CD4-positive, alpha-beta memory T cell (primary cell): ENCODE results near the gene GRIN1. TPM values are rescaled to one million over a fixed set of nuclear protein-coding genes. Genes with fewer than 3 reads are reported as not detected.

Experiments used
- CTCF ChIA-PET: fragments of 350-600 bp; sonication (Branson Sonifier 250); formaldehyde crosslinking; loops from one replicate; lab custom pipeline; 2021; ENCODE audit warnings: inconsistent platforms; ENCODE audit not compliant: partially characterized antibody; lab: Charles Lee
- POLR2A ChIA-PET: fragments of 350-600 bp; sonication (Branson Sonifier 250); formaldehyde crosslinking; loops from one replicate; lab custom pipeline; 2021; ENCODE audit not compliant: partially characterized antibody; lab: Charles Lee
- DNase-seq, 5 donors: peaks; one replicate each; pipeline versions ENCODE4 v3.0.0 to v3.0.0-alpha.2; 2020 to 2022; ENCODE audit warnings: mixed read lengths in 1 of 5
- H3K27ac ChIP-seq: one replicate; pipeline ENCODE4 v1.7.0; 2013; ENCODE audit warnings: low read depth, low read length
- H3K27me3 ChIP-seq: 2 replicates; pipeline ENCODE4 v1.7.0; 2013; ENCODE audit warnings: mild to moderate bottlenecking, low read length, moderate library complexity; ENCODE audit not compliant: insufficient read depth
- H3K36me3 ChIP-seq: 2 replicates; pipeline ENCODE4 v1.7.0; 2013; ENCODE audit warnings: mild to moderate bottlenecking, low read length, moderate library complexity; ENCODE audit not compliant: insufficient read depth
- H3K4me1 ChIP-seq: 2 replicates; pipeline ENCODE4 v1.7.0; 2013; ENCODE audit warnings: mild to moderate bottlenecking, low read length, moderate library complexity; ENCODE audit not compliant: insufficient read depth
- H3K4me3 ChIP-seq, 2 donors: one replicate each; pipeline ENCODE4 v1.7.0; 2013; ENCODE audit warnings: low read length in 2 of 2, mild to moderate bottlenecking in 1 of 2
- H3K9me3 ChIP-seq, 2 donors: one replicate each; pipeline ENCODE4 v1.7.0; 2013; ENCODE audit warnings: low read length in 2 of 2, control low read depth in 1 of 2; ENCODE audit not compliant: control insufficient read depth in 1 of 2
- H3K27ac Mint-ChIP-seq, 7 donors: one replicate each; pipeline ENCODE4 v1.8.0; 2020 to 2021; ENCODE audit warnings: mixed read lengths in 7 of 7, mild to moderate bottlenecking in 6 of 7, inconsistent platforms in 3 of 7, moderate library complexity in 3 of 7
- H3K27me3 Mint-ChIP-seq, 2 donors: one replicate each; pipeline ENCODE4 v1.8.0; 2020 to 2021; ENCODE audit warnings: mixed read lengths in 2 of 2
- H3K36me3 Mint-ChIP-seq, 2 donors: one replicate each; pipeline ENCODE4 v1.8.0; 2020 to 2021; ENCODE audit warnings: mixed read lengths in 2 of 2, inconsistent platforms in 1 of 2, mild to moderate bottlenecking in 1 of 2
- H3K4me1 Mint-ChIP-seq, 4 donors: one replicate each; pipeline ENCODE4 v1.8.0; 2020 to 2021; ENCODE audit warnings: mixed read lengths in 4 of 4, mild to moderate bottlenecking in 1 of 4
- H3K4me3 Mint-ChIP-seq, 8 donors: one replicate each; pipeline ENCODE4 v1.8.0; 2020 to 2021; ENCODE audit warnings: mixed read lengths in 8 of 8, mild to moderate bottlenecking in 7 of 8, moderate library complexity in 6 of 8, inconsistent platforms in 3 of 8
- H3K9me3 Mint-ChIP-seq, 8 donors: one replicate each; pipeline ENCODE4 v1.8.0; 2020 to 2021; ENCODE audit warnings: mixed read lengths in 8 of 8, mild to moderate bottlenecking in 5 of 8, inconsistent platforms in 3 of 8, moderate library complexity in 1 of 8
- intact Hi-C: fragments of 100-400 bp; cut with micrococcal nuclease; formaldehyde crosslinking; loops from one replicate; pipeline ENCODE4 v1.15.1; 2023
- polyA plus RNA-seq, 2 donors: library from polyadenylated mRNA; unstranded; fragments of 300-500 nt; fragmentation: Illumina TruSeq; gene quantifications; one replicate each; pipeline ENCODE4 v1.2.3, GENCODE V29; 2021
- total RNA-seq, 2 experiments: library from RNA; stranded (reverse); gene quantifications; one replicate each; pipeline ENCODE4 v1.2.3, GENCODE V29; 2021

The GRIN1 gene
- total and polyA plus RNA-seq, 4 experiments from 2014 or later: not detected

- H3K9me3 ChIP-seq: no peaks in the 10 kb centered on the region
- no peaks in the 10 kb centered on the region for H3K27me3 Mint-ChIP-seq
- H3K4me3 Mint-ChIP-seq: no peak overlapping the region
- peaks cover 34% of the 10 kb centered on the region for H3K4me1 ChIP-seq
- H3K27ac Mint-ChIP-seq: peak overlapping the region in 3 of 7 donors; percentile 22 to 80 (median 78)
- H3K4me3 ChIP-seq: no peak overlapping the region
- no peak overlapping the region for H3K27ac ChIP-seq
- intact Hi-C loops: no loop called here
- H3K4me1 Mint-ChIP-seq: peaks cover 16 to 41% (median 30%) of the 10 kb centered on the region in 4 donors
- ChIA-PET POLR2A (interaction anchor here (4.7 to 8.9 kb wide), 2 partner anchors 11 to 30 kb away, joined by 61 to 169 read pairs; partner anchors contain the start of genes NDOR1, RNF208, TMEM203 and TPRN), CTCF (interaction anchor here (1.0 kb wide), 1 partner anchor 25 kb away, joined by 4 read pairs; no protein-coding TSS in a partner anchor)
- peaks cover 6% of the 10 kb centered on the region for H3K36me3 ChIP-seq
- no peaks in the 10 kb centered on the region for H3K27me3 ChIP-seq
- no peak for DNase-seq
- peaks cover 0 to 16% of the 10 kb centered on the region in 2 donors for H3K36me3 Mint-ChIP-seq
- peaks cover 0 to 3% (median 0%) of the 10 kb centered on the region in 8 donors for H3K9me3 Mint-ChIP-seq
Measured at GRCh38 chr9:137191245-137191644, 52.3 kb downstream of the GRIN1 start.

DNA sequence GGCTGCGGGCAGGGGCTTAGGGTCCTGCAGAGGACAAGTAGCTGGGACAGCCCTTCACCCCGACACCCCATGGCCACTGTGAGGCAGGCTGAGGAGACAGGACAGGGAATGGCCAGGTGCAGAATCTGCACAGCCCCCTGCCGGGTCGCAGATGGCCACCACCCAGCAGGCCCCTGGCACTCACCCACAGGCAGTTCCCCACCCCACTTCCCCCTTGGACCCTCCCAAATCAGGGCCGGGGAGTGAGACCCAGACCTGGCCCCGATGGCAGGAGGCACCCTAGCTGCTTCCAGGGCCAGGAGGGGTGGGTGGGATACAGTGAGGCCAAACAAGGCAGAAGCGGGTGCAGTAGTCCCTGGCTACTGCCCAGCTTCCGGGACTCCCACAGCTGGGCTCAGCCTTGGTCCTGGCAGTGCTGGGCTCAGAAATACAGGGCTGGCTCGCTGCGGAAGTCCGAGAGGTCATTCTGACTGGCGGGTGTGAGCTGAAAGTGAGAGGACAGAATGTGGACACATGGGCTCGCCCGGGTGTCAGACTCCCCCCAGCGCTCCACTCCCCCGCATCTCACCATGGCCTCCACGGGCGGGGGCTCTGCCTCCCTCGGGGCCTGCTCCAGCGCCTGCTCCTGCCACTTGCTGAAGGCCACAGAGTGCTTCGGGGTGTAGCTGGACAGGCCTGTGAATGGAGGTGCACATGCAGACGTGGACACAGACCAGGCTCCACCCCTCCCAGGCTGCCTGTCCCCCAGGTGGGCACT is 52.9 kb downstream of the GRIN1 start:
- no peak overlapping the region for H3K4me3 ChIP-seq
- H3K4me1 ChIP-seq: peaks cover 28% of the 10 kb centered on the region
- DNase-seq: no peak
- intact Hi-C loops: no loop called here
- Mint-ChIP-seq H3K9me3 (peaks cover 0 to 3% (median 0%) of the 10 kb centered on the region in 8 donors), H3K27ac (peak overlapping the region in 1 of 7 donors; percentile 22), H3K4me3 (no peak overlapping the region), H3K27me3 (no peaks in the 10 kb centered on the region), H3K36me3 (peaks cover 0 to 13% of the 10 kb centered on the region in 2 donors), H3K4me1 (peaks cover 12 to 34% (median 25%) of the 10 kb centered on the region in 4 donors)
- CTCF ChIA-PET: interaction anchor here (1.4 to 1.5 kb wide), 2 partner anchors 45 to 96 kb away, joined by 3 to 4 read pairs; no protein-coding TSS in a partner anchor
- peaks cover 6% of the 10 kb centered on the region for H3K36me3 ChIP-seq
- H3K27ac ChIP-seq: no peak overlapping the region
- H3K9me3 ChIP-seq: no peaks in the 10 kb centered on the region
- H3K27me3 ChIP-seq: no peaks in the 10 kb centered on the region
- POLR2A ChIA-PET: interaction anchor here (1.0 to 8.9 kb wide), 3 partner anchors 11 to 62 kb away, joined by 3 to 169 read pairs (median 5); partner anchors contain the start of genes NDOR1, TMEM203 and TPRN

- Histone ChIP-seq H3K4me3 (no peak overlapping the region), H3K9me3 (no peaks in the 10 kb centered on the region), H3K36me3 (peaks cover 6% of the 10 kb centered on the region), H3K4me1 (peaks cover 23% of the 10 kb centered on the region), H3K27me3 (no peaks in the 10 kb centered on the region), H3K27ac (no peak overlapping the region)
- ChIA-PET POLR2A (interaction anchor here (0.6 to 8.9 kb wide), 4 partner anchors 10 to 63 kb away, joined by 3 to 169 read pairs (median 4); partner anchors contain the start of genes NDOR1, TMEM203 and TPRN), CTCF (interaction anchor here (1.4 to 1.5 kb wide), 2 partner anchors 45 to 96 kb away, joined by 3 to 4 read pairs; no protein-coding TSS in a partner anchor)
- H3K36me3 Mint-ChIP-seq: peaks cover 0 to 13% of the 10 kb centered on the region in 2 donors
- H3K4me3 Mint-ChIP-seq: peak overlapping the region in 1 of 8 donors; percentile 15
- peak overlapping the region in 1 of 7 donors; percentile 70 for H3K27ac Mint-ChIP-seq
- peaks cover 0 to 3% (median 0%) of the 10 kb centered on the region in 8 donors for H3K9me3 Mint-ChIP-seq
- intact Hi-C loops: no loop called here
- H3K4me1 Mint-ChIP-seq: peaks cover 11 to 29% (median 20%) of the 10 kb centered on the region in 4 donors
- H3K27me3 Mint-ChIP-seq: no peaks in the 10 kb centered on the region
- no peak for DNase-seq
Measured at GRCh38 chr9:137192448-137192780, 53.5 kb downstream of the GRIN1 start.

GRCh38 chr9:137192859-137193258 is 53.9 kb downstream of the GRIN1 start:
- Histone ChIP-seq H3K36me3 (peaks cover 6% of the 10 kb centered on the region), H3K27ac (no peak overlapping the region), H3K4me1 (peaks cover 18% of the 10 kb centered on the region), H3K9me3 (no peaks in the 10 kb centered on the region), H3K4me3 (no peak overlapping the region), H3K27me3 (no peaks in the 10 kb centered on the region)
- Mint-ChIP-seq H3K9me3 (peaks cover 0 to 3% (median 0%) of the 10 kb centered on the region in 8 donors), H3K27ac (no peak overlapping the region), H3K36me3 (peaks cover 0 to 11% of the 10 kb centered on the region in 2 donors), H3K4me3 (no peak overlapping the region), H3K27me3 (no peaks in the 10 kb centered on the region), H3K4me1 (peaks cover 8 to 25% (median 16%) of the 10 kb centered on the region in 4 donors)
- CTCF ChIA-PET: interaction anchor here (1.4 to 1.5 kb wide), 2 partner anchors 44 to 97 kb away, joined by 3 to 4 read pairs; no protein-coding TSS in a partner anchor
- no peak for DNase-seq
- intact Hi-C loops: no loop called here
- POLR2A ChIA-PET: interaction anchor here (0.6 to 8.9 kb wide), 4 partner anchors 10 to 63 kb away, joined by 3 to 169 read pairs (median 4); partner anchors contain the start of genes NDOR1, TMEM203 and TPRN

- Mint-ChIP-seq H3K4me1 (peaks cover 6 to 28% (median 12%) of the 10 kb centered on the region in 4 donors), H3K27me3 (no peaks in the 10 kb centered on the region), H3K9me3 (no peaks in the 10 kb centered on the region), H3K36me3 (peaks cover 0 to 11% of the 10 kb centered on the region in 2 donors), H3K27ac (no peak overlapping the region), H3K4me3 (no peak overlapping the region)
- Histone ChIP-seq H3K4me3 (no peak overlapping the region), H3K27ac (no peak overlapping the region), H3K27me3 (no peaks in the 10 kb centered on the region), H3K36me3 (peaks cover 6% of the 10 kb centered on the region), H3K9me3 (no peaks in the 10 kb centered on the region), H3K4me1 (peaks cover 16% of the 10 kb centered on the region)
- no peak for DNase-seq
- intact Hi-C loops: no loop called here
- ChIA-PET POLR2A (interaction anchor here (8.9 kb wide), 1 partner anchor 9 kb away, joined by 169 read pairs; the partner anchor contains the start of genes NDOR1, TMEM203 and TPRN), CTCF (no interaction called here)
Measured at GRCh38 chr9:137193771-137194170, 54.8 kb downstream of the GRIN1 start.

GRCh38 chr9:137194388-137194787 is 55.4 kb downstream of the GRIN1 start:
- H3K36me3 ChIP-seq: peaks cover 6% of the 10 kb centered on the region
- Mint-ChIP-seq H3K4me3 (no peak overlapping the region), H3K9me3 (no peaks in the 10 kb centered on the region), H3K27ac (no peak overlapping the region), H3K4me1 (peaks cover 2 to 22% (median 7%) of the 10 kb centered on the region in 4 donors), H3K27me3 (no peaks in the 10 kb centered on the region), H3K36me3 (peaks cover 0 to 6% of the 10 kb centered on the region in 2 donors)
- no peak for DNase-seq
- H3K27me3 ChIP-seq: no peaks in the 10 kb centered on the region
- ChIA-PET CTCF (no interaction called here), POLR2A (no interaction called here)
- peaks cover 17% of the 10 kb centered on the region for H3K4me1 ChIP-seq
- intact Hi-C loops: no loop called here
- no peak overlapping the region for H3K4me3 ChIP-seq
- H3K9me3 ChIP-seq: no peaks in the 10 kb centered on the region
- no peak overlapping the region for H3K27ac ChIP-seq

DNA sequence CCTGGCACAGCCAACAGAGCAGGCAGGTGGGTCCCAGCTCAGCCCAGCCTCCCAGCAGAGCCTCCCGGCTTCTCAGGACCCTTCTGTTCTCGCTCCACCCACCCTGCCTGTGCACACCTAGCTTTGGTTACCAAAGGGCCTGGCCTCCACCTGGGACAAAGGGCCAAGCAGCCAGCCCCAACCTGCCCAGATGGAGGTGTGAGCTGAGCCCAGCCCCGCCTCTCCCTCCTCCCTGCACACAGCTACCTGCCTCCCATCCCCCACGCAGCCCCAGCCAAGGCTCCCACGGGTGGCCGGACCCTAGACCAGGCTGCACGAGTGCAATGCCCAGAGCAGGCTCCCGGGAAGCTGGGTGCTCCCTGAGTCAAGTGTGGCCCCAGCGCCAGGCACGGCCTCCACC is 56.0 kb downstream of the GRIN1 start:
- Mint-ChIP-seq H3K36me3 (peaks cover 0 to 4% of the 10 kb centered on the region in 2 donors), H3K4me1 (peaks cover 0 to 16% (median 2%) of the 10 kb centered on the region in 4 donors), H3K9me3 (no peaks in the 10 kb centered on the region), H3K4me3 (peak overlapping the region in 1 of 8 donors; percentile 51), H3K27me3 (no peaks in the 10 kb centered on the region), H3K27ac (peak overlapping the region in 1 of 7 donors; percentile 41)
- no peaks in the 10 kb centered on the region for H3K27me3 ChIP-seq
- ChIA-PET CTCF (no interaction called here), POLR2A (interaction anchor here (1.1 kb wide), 1 partner anchor 20 kb away, joined by 3 read pairs; no protein-coding TSS in a partner anchor)
- H3K36me3 ChIP-seq: peaks cover 4% of the 10 kb centered on the region
- peaks cover 14% of the 10 kb centered on the region for H3K4me1 ChIP-seq
- intact Hi-C loops: no loop called here
- no peak for DNase-seq
- H3K4me3 ChIP-seq: no peak overlapping the region
- H3K9me3 ChIP-seq: no peaks in the 10 kb centered on the region
- H3K27ac ChIP-seq: no peak overlapping the region
